Ovary (tissue), 9 donors: ENCODE measurements around the gene PSMB7. TPM values are rescaled to one million over a fixed set of nuclear protein-coding genes. Genes with fewer than 3 reads are reported as not detected.

Experiments
- DNase-seq, 5 donors: peaks; one replicate each; pipeline ENCODE4 v3.0.0-alpha.2; 2019 to 2020
- H3K27ac ChIP-seq, 2 donors: fragments of 200-600 bp; one replicate each; pipeline versions ENCODE4 v1.5.1 to v1.8.0; 2019 to 2022
- H3K27me3 ChIP-seq: fragments of 200-600 bp; one replicate; pipeline ENCODE4 v1.8.0; 2022
- H3K36me3 ChIP-seq: fragments of 200-600 bp; sonication (generic); one replicate; pipeline ENCODE4 v1.5.1; 2019
- H3K4me1 ChIP-seq: one replicate; pipeline ENCODE4 v1.8.1; 2013; ENCODE audit warnings: mild to moderate bottlenecking, moderate library complexity; ENCODE audit not compliant: insufficient read depth
- H3K4me3 ChIP-seq: fragments of 200-600 bp; sonication (generic); one replicate; pipeline ENCODE4 v1.5.1; 2017
- H3K9me3 ChIP-seq, 2 donors: fragments of 200-600 bp in 1 of 2; sonication (generic) in 1 of 2; one replicate each; pipeline versions ENCODE4 v1.5.1 to v1.8.1; 2013 to 2019; ENCODE audit warnings: mild to moderate bottlenecking in 1 of 2, moderate library complexity in 1 of 2
- CTCF ChIP-seq, 3 donors: fragments of 450-650 bp in 2 of 3; fragments of 200-600 bp in 1 of 3; IDR thresholded peaks; one replicate each; pipeline versions ENCODE4 v1.5.1 to v1.8.0; 2016 to 2022; ENCODE audit warnings: antibody characterized with exemption in 3 of 3, mild to moderate bottlenecking in 1 of 3
- EP300 ChIP-seq: sonication (generic); formaldehyde crosslinking; IDR thresholded peaks from one replicate; pipeline ENCODE4 v1.6.1; 2017; ENCODE audit warnings: antibody characterized with exemption
- POLR2A ChIP-seq: fragments of 450-650 bp; IDR thresholded peaks from one replicate; pipeline ENCODE4 v1.6.1; 2017; ENCODE audit warnings: antibody characterized with exemption, mild to moderate bottlenecking, moderate library complexity
- WGBS, 3 donors: extraction: QIAGEN DNeasy Blood & Tissue Kit in 1 of 3; methylation state at CpG; one replicate each; pipeline versions ENCODE4 v1.1.5 to v1.1.7; 2013 to 2017; 5-methylcytosine and 5-hydroxymethylcytosine counted together
- intact Hi-C, 4 donors: fragments of 100-400 bp; cut with DNase I; formaldehyde crosslinking; loops; one replicate each; pipeline versions ENCODE4 v1.11.0 to v1.15.1; 2022 to 2023
- polyA plus RNA-seq, 2 donors: library from polyadenylated mRNA; stranded (reverse); fragments of 200-250 nt in 1 of 2; fragments of 350-450 nt in 1 of 2; fragmentation: Illumina TruSeq in 1 of 2; extraction: RNeasy Lipid Tissue Mini Kit (QIAGEN cat#74804) in 1 of 2; gene quantifications; one replicate each; pipeline ENCODE4 v1.2.3, GENCODE V29; 2013 to 2014
- total RNA-seq, 7 donors: library from RNA; depleted of rRNA in 2 of 7; stranded (reverse); fragments of >200 nt in 2 of 7; fragmentation: NEBNext Ultra II Directional in 3 of 7; extraction: Animal tissue kit (Norgen Biotek cat#: 25700) in 3 of 7; gene quantifications; one replicate each; pipeline versions ENCODE4 v1.1.0 to v1.2.4, GENCODE V29; 2016 to 2023
- donor health status: DM: no; HTN: no; CAD: no; lungs with moderate emphysema.
- donor health status: DM: no; HTN: no; CAD: no.
- donor health status: Bipolar disorder and iron deficiency.
- donor health status: DM: yes; HTN: yes; CAD: no.
- donor health status: DM: no; HTN: no; CAD: no.
- donor health status: DM: yes; HTN: yes; CAD: no.

Gene PSMB7
- total and polyA plus RNA-seq, 9 donors: 88.0 to 211 (median 95.1) TPM

GRCh38 chr9:124341455-124342170 lies 73.6 kb downstream of the PSMB7 start:
- Histone ChIP-seq H3K36me3 (no peaks in the 10 kb centered on the region), H3K4me1 (peaks cover 8% of the 10 kb centered on the region), H3K4me3 (no peak overlapping the region), H3K9me3 (peaks cover 0 to 4% of the 10 kb centered on the region in 2 donors), H3K27me3 (no peaks in the 10 kb centered on the region), H3K27ac (no peak overlapping the region)
- intact Hi-C loops: no loop called here
- TF ChIP-seq POLR2A: no peak
- no peak for TF ChIP-seq EP300
- TF ChIP-seq CTCF (IDR thresholded peaks at IDR 0.05): no peak
- no peak for DNase-seq
- 78 to 80% (median 80%) methylated on average over 21 of the region's 21 CpGs for WGBS, 3 donors

GRCh38 chr9:124340219-124341069 lies 74.8 kb downstream of the PSMB7 start:
- Histone ChIP-seq H3K9me3 (peaks cover 0 to 4% of the 10 kb centered on the region in 2 donors), H3K27ac (no peak overlapping the region), H3K36me3 (no peaks in the 10 kb centered on the region), H3K4me1 (peaks cover 8% of the 10 kb centered on the region), H3K27me3 (no peaks in the 10 kb centered on the region), H3K4me3 (no peak overlapping the region)
- TF ChIP-seq CTCF (IDR thresholded peaks at IDR 0.05) (no peak), POLR2A (no peak), EP300 (no peak)
- 85 to 90% (median 88%) methylated on average over 16 to 18 of the region's 18 CpGs for WGBS, 3 donors
- intact Hi-C loops: no loop called here
- no peak for DNase-seq

GRCh38 chr9:124339603-124340146 lies 75.6 kb downstream of the PSMB7 start:
- no peak overlapping the region for H3K27ac ChIP-seq
- H3K36me3 ChIP-seq: no peaks in the 10 kb centered on the region
- peaks cover 0 to 4% of the 10 kb centered on the region in 2 donors for H3K9me3 ChIP-seq
- no peak for DNase-seq
- TF ChIP-seq CTCF (IDR thresholded peaks at IDR 0.05) (no peak), EP300 (no peak), POLR2A (no peak)
- H3K4me3 ChIP-seq: no peak overlapping the region
- peaks cover 8% of the 10 kb centered on the region for H3K4me1 ChIP-seq
- intact Hi-C loops: no loop called here
- WGBS, 3 donors: 71 to 74% (median 72%) methylated on average over 13 of the region's 13 CpGs
- no peaks in the 10 kb centered on the region for H3K27me3 ChIP-seq

GRCh38 chr9:124337562-124337961 lies 77.7 kb downstream of the PSMB7 start:
- no peak for DNase-seq

More at GRCh38 chr9:124337562-124337961, 77.7 kb downstream of the PSMB7 start:
- Histone ChIP-seq H3K4me3 (no peak overlapping the region), H3K27ac (no peak overlapping the region), H3K27me3 (no peaks in the 10 kb centered on the region), H3K36me3 (no peaks in the 10 kb centered on the region), H3K4me1 (peaks cover 3% of the 10 kb centered on the region), H3K9me3 (peaks cover 0 to 4% of the 10 kb centered on the region in 2 donors)
- no peak for TF ChIP-seq EP300
- TF ChIP-seq POLR2A: no peak
- no peak for TF ChIP-seq CTCF (IDR thresholded peaks at IDR 0.05)
- 96 to 97% (median 97%) methylated on average over 5 of the region's 5 CpGs for WGBS, 3 donors
- intact Hi-C loops: no loop called here
